DMS 273 (cell line): ENCODE results near the gene DMD.

ENCODE experiments used
- DNase-seq: peaks from one replicate; lab custom pipeline; 2025; ENCODE audit not compliant: unreplicated experiment; lab: John Stamatoyannopoulos, UW

The DMD gene

GRCh38 chrX:31547816-31548215 is 1663.5 kb downstream of the DMD start:
- DNase-seq = no peak

- no peak for DNase-seq
Observed at GRCh38 chrX:31547416-31547815, 1663.9 kb downstream of the DMD start.

DNA sequence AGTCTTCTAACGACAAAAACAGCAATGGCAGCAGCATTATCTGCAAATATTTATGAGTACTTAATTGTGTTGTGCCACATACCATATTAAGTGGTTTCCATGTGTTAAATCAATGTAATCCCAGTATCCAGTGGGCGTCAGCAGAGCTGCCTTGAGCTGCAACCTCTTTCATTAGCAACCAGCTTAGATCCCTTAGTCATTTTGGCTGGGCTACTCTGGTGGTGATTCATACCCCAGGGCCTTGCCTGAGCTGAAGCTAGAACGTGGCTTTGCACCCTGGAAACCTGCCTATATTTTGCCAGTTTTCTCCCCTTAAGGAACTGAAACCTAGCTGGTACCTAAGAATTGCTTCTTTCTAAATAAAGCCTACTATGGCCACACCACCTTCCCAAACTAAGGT is 1665.2 kb downstream of the DMD start:
- DNase-seq = no peak

- no peak for DNase-seq
Observed at GRCh38 chrX:31545726-31546125, 1665.6 kb downstream of the DMD start.

GRCh38 chrX:31545191-31545590 is 1666.2 kb downstream of the DMD start:
- no peak for DNase-seq

- DNase-seq = no peak
Observed at GRCh38 chrX:31543634-31544033, 1667.7 kb downstream of the DMD start.

DNA sequence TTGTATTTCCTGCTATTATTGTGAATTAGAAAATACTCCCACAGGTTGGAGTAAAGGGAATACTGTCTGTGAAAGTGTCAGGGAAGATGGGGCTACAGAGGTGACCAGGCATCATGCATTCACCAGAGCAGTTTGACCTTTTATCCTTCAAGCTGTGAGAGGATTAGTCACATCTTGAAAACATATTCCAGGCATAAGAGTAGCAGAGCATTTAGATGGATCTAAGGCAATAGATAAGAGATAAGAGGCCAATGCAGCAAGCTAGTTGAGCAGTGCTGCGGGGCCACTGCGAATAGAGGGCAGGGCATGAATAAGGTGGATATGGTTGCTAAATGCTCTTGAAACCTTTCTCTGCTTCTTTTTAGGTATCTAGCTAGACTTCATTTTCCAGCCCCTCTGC is 1668.8 kb downstream of the DMD start:
- no peak for DNase-seq

- no peak for DNase-seq
Observed at GRCh38 chrX:31540313-31540712, 1671.0 kb downstream of the DMD start.

GRCh38 chrX:31527455-31528126 is 1683.8 kb downstream of the DMD start:
- DNase-seq = no peak

DNA sequence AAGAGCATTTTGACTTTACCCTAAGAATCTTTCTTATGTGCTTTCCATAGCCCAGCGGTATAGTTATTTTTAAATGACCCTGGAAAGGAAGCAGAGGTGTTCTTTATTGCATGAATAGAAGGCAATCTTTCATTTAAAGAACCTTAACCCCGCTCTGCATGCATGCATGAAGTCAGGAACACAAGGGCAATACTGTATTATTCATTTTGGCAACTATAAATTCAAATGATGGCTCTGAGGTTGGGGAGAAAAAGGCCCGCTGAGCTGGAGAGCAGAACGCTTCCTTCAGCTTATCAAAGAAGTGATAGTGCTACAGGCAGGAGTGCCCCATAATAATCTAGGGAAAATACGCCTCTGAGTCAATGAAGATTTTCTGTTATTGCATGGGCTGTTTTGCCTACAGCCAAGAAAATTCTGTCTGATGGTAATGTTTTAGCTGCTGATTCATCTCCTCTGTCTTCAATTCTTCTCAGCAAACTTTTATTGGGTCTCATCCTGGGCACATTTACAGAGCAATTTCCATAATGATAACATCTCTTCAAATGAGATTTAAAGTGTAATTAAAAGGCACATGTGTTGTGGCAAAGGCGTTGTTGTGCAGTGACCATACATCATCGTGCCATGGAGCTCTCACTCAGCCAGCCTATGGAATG is 1687.3 kb downstream of the DMD start:
- no peak for DNase-seq

DNA sequence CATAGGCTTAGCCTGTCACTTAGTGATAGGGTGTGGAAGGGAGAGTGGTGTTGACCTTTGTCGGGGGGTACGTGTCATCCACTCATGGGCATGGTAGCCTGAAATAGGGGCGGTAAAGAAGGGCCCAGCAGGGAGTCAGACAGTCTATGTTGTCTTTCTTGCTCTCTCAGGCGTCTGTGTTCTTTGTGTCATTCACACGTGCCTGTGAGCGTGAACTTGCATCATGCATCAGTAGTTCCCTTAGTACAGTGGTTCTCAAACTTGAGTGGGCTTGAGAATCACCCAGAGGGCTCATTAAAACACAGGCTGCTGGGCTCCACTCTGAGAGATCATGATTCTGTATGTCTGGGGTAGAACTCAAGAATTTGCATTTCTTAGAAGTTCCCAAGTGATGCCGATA is 1688.6 kb downstream of the DMD start:
- no peak for DNase-seq

DNA sequence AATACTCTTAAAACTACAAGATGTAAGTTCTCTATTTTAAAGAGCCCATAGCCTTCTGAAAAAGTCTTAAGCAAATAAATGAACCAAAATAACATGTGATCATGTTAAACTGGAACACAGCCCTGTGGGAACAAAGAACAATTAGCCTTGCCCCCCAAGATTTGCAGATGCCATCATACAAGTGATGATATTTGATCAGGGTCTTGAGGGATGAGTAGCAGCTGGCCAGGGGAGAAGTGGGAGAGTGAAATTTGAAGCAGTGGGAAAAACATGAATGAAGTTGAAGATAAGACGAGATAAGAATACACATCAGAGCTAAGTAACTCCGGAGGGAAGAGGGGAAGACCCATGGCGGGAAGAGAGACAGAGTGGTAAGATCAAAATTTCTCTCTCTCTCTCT is 1689.4 kb downstream of the DMD start:
- no peak for DNase-seq

GRCh38 chrX:31516527-31516926 is 1694.8 kb downstream of the DMD start:
- DNase-seq = no peak

DNA sequence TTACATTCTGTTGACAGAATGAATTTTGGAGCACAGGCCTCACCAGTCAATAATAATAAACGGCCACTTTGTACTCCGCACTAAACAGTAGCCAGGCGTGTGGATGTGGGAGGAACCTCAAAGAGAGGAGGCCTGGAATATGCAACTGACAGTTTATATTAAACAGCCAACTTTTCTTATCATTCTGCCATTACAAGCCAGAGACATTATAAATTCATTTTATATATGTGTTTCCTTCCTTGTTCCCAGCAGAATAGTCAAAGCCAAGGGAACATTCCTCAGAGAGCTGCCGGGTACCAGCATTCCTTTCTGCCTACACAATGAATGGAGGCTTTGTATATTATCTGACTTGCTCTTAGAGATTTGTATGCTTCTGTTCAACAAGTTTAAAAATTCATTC is 1703.0 kb downstream of the DMD start:
- DNase-seq = no peak

- DNase-seq = no peak
Observed at GRCh38 chrX:31506928-31507327, 1704.4 kb downstream of the DMD start.

DNA sequence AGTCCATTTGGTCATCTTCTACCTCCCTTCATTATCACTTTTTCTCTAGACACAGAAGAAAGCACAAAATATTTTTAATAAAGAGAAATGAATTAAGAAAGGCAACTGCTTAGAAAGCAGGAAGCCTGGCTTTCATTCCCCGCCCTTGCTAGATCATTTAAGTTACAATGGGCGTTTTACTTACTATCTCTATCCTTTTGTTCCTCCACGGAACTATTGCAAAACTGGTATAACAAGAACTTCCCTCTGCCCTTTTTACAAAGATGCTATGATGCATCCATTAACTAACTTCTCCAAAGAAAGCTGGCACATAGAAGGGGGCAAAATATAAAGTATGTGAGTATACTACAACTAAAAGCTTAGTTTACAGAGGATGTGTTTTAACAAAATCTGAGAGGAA is 1705.0 kb downstream of the DMD start:
- no peak for DNase-seq

GRCh38 chrX:31500921-31501320 is 1710.4 kb downstream of the DMD start:
- DNase-seq = no peak

GRCh38 chrX:31499109-31499508 is 1712.2 kb downstream of the DMD start:
- DNase-seq = no peak

DNA sequence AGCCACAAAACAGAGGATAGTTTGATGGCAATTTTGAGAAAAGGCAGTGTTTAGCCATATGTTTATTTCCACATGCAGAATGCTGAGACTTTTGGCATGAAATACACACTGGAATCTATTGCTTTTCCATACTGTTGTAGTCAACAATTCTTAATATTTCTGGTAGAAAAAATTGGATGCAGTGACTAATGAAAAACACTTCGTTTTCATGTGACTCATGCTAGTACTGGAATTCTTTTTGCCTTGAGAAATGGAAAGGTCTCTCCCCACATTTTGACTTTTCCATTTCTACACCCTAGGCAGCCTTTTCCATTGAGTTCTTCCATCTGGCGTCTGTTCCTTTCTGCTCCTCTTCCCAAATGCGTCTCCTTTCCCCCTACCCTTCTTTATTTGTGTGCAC is 1714.3 kb downstream of the DMD start:
- no peak for DNase-seq

DNA sequence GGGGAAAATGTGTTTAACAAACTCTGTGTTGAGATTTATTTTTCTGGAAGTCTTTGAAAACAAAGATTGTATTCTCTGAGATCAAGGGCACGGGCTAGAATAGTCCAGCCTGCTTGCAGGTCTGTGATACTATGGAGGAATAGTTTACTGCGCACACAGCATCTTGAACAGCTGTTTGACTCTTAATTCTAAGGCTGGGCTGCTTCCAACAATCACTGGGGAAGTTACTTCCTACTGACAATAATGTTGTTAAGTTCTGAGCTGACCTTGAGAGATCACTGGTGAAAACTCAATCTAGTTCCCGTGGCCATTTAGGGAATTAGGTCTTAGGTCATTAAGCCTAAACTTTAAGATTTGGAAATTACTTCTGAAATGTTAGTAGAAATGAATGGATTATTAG is 1723.4 kb downstream of the DMD start:
- no peak for DNase-seq

DNA sequence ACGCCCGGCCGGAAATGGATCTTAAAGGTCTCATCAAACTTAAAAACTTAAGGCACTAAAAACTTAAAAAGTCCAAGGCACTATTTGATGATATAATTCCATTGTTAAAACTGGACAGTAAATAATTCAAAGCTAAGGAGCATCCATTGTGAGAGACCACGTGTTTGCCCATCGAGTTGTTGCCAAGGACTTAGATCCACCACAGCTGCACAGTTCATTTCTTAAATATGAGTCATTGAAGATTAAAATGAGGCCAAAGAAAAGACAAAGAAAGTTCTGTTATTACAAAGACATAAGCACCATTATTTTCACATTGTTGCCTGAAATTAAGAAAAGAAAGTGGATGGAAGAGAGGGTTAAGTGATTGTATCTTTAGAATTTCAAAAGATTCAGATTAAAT is 1728.0 kb downstream of the DMD start:
- DNase-seq = no peak

DNA sequence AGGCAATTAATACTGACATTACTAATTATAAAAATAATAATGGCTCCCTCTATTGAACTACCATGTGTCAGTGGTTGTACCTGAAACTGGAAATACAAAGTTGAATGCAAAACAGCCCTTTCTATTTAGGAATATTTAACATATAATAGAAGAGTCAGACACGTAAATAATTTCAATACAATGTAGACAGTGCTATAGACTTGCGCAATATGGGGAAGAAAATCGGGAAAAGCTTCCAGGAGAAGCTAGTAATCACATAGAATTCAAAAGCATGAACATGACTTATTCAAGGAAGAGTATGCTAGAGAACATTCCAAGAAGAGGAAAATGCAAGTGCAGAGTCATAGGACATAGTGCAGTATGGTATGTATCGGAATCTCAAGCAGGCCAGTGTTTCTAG is 1730.7 kb downstream of the DMD start:
- DNase-seq = no peak

- no peak for DNase-seq
Observed at GRCh38 chrX:31471229-31471628, 1740.1 kb downstream of the DMD start.
